SU-DHL-6 (cell line): ENCODE measurements around the gene PBRM1.

ENCODE experiments used
- EZH2phosphoT487 ChIP-seq: fragments of 200-600 bp; sonication (generic), shearing (Covaris generic); conservative IDR thresholded peaks from 2 replicates; pipeline ENCODE4 v1.6.1; 2018; ENCODE audit warnings: mild to moderate bottlenecking, antibody characterized with exemption, low read length, moderate library complexity, mixed read lengths
- TF ChIP-seq, protein P1 (sequence below): fragments of 200-600 bp; sonication (generic); IDR thresholded peaks from one replicate; pipeline ENCODE4 v1.5.1; 2017; ENCODE audit warnings: antibody characterized with exemption, mild to moderate bottlenecking, low read length, moderate library complexity; ENCODE audit not compliant: insufficient read depth, poor library complexity, severe bottlenecking

DNA sequence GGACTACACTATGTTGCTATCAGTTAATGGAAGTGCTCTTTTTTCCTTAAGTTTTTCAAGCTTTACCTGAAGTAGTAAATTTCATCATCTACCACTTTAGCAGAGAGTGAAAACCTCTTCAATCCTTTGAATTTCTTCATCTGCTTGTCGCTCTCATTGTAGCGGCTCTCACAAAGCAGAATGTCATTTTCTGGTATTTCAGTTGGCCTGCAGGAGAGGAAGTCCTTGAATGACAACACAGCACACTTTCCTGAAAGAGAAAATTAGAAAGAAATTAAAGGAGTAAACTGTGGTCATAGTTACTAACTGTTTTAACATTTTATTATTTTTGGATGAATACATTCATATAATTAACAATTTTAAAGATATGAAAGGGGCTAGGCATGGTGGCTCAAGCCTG is 121.7 kb downstream of the PBRM1 start:
- TF ChIP-seq, protein P1, sequence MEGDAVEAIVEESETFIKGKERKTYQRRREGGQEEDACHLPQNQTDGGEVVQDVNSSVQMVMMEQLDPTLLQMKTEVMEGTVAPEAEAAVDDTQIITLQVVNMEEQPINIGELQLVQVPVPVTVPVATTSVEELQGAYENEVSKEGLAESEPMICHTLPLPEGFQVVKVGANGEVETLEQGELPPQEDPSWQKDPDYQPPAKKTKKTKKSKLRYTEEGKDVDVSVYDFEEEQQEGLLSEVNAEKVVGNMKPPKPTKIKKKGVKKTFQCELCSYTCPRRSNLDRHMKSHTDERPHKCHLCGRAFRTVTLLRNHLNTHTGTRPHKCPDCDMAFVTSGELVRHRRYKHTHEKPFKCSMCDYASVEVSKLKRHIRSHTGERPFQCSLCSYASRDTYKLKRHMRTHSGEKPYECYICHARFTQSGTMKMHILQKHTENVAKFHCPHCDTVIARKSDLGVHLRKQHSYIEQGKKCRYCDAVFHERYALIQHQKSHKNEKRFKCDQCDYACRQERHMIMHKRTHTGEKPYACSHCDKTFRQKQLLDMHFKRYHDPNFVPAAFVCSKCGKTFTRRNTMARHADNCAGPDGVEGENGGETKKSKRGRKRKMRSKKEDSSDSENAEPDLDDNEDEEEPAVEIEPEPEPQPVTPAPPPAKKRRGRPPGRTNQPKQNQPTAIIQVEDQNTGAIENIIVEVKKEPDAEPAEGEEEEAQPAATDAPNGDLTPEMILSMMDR = no peak
- no peak for TF ChIP-seq EZH2phosphoT487
